Progenitor cell of endocrine pancreas (in vitro differentiated cells): ENCODE measurements around the gene GRAMD4. TPM values are rescaled to one million over a fixed set of nuclear protein-coding genes. Genes with fewer than 3 reads are reported as not detected.

Source experiments
- DNase-seq: peaks from one replicate; pipeline ENCODE4 v3.0.0; 2021; ENCODE audit warnings: low spot score; ENCODE audit not compliant: unreplicated experiment
- H3K27ac Mint-ChIP-seq: 2 replicates; pipeline ENCODE4 v1.8.0; 2021; ENCODE audit warnings: mild to moderate bottlenecking, moderate library complexity, mixed read lengths
- H3K27me3 Mint-ChIP-seq: 2 replicates; pipeline ENCODE4 v1.8.0; 2021; ENCODE audit warnings: mixed read lengths
- H3K36me3 Mint-ChIP-seq: 2 replicates; pipeline ENCODE4 v1.8.0; 2022; ENCODE audit warnings: mixed read lengths; ENCODE audit not compliant: insufficient read depth
- H3K4me1 Mint-ChIP-seq: 2 replicates; pipeline ENCODE4 v1.8.0; 2021; ENCODE audit warnings: low read depth, mixed read lengths
- H3K4me3 Mint-ChIP-seq: 2 replicates; pipeline ENCODE4 v1.8.0; 2021; ENCODE audit warnings: low read depth, mild to moderate bottlenecking, moderate library complexity, mixed read lengths
- H3K9me3 Mint-ChIP-seq: 2 replicates; pipeline ENCODE4 v1.8.0; 2021; ENCODE audit warnings: low read depth, mixed read lengths
- CTCF ChIP-seq: fragments of 200-600 bp; sonication (generic); IDR thresholded peaks from one replicate; pipeline ENCODE4 v1.5.0; 2021; ENCODE audit warnings: antibody characterized with exemption, mild to moderate bottlenecking; ENCODE audit not compliant: unreplicated experiment
- total RNA-seq: library from RNA; stranded (reverse); gene quantifications from 2 replicates; pipeline ENCODE4 v1.2.1, GENCODE V29; 2021

The GRAMD4 gene
- total RNA-seq, 1 donor from 2014 or later, result 68.8 TPM

- DNase-seq, result no peak
- TF ChIP-seq CTCF, result no peak
- no peaks in the 10 kb centered on the region for H3K27me3 Mint-ChIP-seq
- H3K9me3 Mint-ChIP-seq, result no peaks in the 10 kb centered on the region
- no peak overlapping the region for H3K27ac Mint-ChIP-seq
- no peak overlapping the region for H3K4me3 Mint-ChIP-seq
- peaks cover 5% of the 10 kb centered on the region for H3K36me3 Mint-ChIP-seq
- peaks cover 3% of the 10 kb centered on the region for H3K4me1 Mint-ChIP-seq
These were observed 5.7 kb downstream of the GRAMD4 start for GRCh38 chr22:46625843-46626349.

GRCh38 chr22:46626356-46626755 lies 6.2 kb downstream of the GRAMD4 start:
- Mint-ChIP-seq H3K27ac (no peak overlapping the region), H3K4me1 (peaks cover 3% of the 10 kb centered on the region), H3K36me3 (peaks cover 5% of the 10 kb centered on the region), H3K4me3 (no peak overlapping the region), H3K9me3 (no peaks in the 10 kb centered on the region), H3K27me3 (no peaks in the 10 kb centered on the region)
- DNase-seq, result no peak
- no peak for TF ChIP-seq CTCF

- H3K9me3 Mint-ChIP-seq, result no peaks in the 10 kb centered on the region
- TF ChIP-seq CTCF, result no peak
- H3K27me3 Mint-ChIP-seq, result no peaks in the 10 kb centered on the region
- H3K36me3 Mint-ChIP-seq, result peaks cover 5% of the 10 kb centered on the region
- H3K4me1 Mint-ChIP-seq, result peaks cover 3% of the 10 kb centered on the region
- no peak overlapping the region for H3K4me3 Mint-ChIP-seq
- no peak overlapping the region for H3K27ac Mint-ChIP-seq
- DNase-seq, result no peak
These were observed 7.0 kb downstream of the GRAMD4 start for GRCh38 chr22:46626911-46627805.

GRCh38 chr22:46627806-46628482 lies 7.8 kb downstream of the GRAMD4 start:
- H3K9me3 Mint-ChIP-seq, result no peaks in the 10 kb centered on the region
- DNase-seq, result no peak
- peaks cover 5% of the 10 kb centered on the region for H3K36me3 Mint-ChIP-seq
- no peak overlapping the region for H3K4me3 Mint-ChIP-seq
- TF ChIP-seq CTCF, result no peak
- no peak overlapping the region for H3K27ac Mint-ChIP-seq
- H3K4me1 Mint-ChIP-seq, result peaks cover 3% of the 10 kb centered on the region
- no peaks in the 10 kb centered on the region for H3K27me3 Mint-ChIP-seq

- no peak overlapping the region for H3K4me3 Mint-ChIP-seq
- H3K4me1 Mint-ChIP-seq, result peaks cover 4% of the 10 kb centered on the region
These were observed 8.6 kb downstream of the GRAMD4 start for GRCh38 chr22:46628756-46629155.

More at GRCh38 chr22:46628756-46629155, 8.6 kb downstream of the GRAMD4 start:
- no peak for DNase-seq
- Mint-ChIP-seq H3K36me3 (peaks cover 5% of the 10 kb centered on the region), H3K27ac (peak overlapping the region; percentile 41), H3K27me3 (no peaks in the 10 kb centered on the region), H3K9me3 (no peaks in the 10 kb centered on the region)
- no peak for TF ChIP-seq CTCF
